Fibroblast of skin of left biceps (primary cell): ENCODE measurements around the gene TTC23.
A peak's percentile ranks its signal among the peaks of the same experiment; 100 is the strongest.
"Not testable (repeated sequence)": the region's sequence is repeated elsewhere in the genome, so short reads cannot be mapped to it uniquely, and the experiment has no call there.

Experiments
- DNase-seq, 2 experiments: peaks; one replicate each; pipeline ENCODE4 v3.0.0-alpha.2; 2013; ENCODE audit warnings: low read depth in 2 of 2

TTC23 gene

GRCh38 chr15:99250001-99250400, 620 bp upstream of the TTC23 start:
- DNase-seq, result no peak

GRCh38 chr15:99248000-99248715, 1.2 kb downstream of the TTC23 start:
- DNase-seq, result no peak

- no peak for DNase-seq
Observed at GRCh38 chr15:99247062-99247461, 2.3 kb downstream of the TTC23 start.

DNA sequence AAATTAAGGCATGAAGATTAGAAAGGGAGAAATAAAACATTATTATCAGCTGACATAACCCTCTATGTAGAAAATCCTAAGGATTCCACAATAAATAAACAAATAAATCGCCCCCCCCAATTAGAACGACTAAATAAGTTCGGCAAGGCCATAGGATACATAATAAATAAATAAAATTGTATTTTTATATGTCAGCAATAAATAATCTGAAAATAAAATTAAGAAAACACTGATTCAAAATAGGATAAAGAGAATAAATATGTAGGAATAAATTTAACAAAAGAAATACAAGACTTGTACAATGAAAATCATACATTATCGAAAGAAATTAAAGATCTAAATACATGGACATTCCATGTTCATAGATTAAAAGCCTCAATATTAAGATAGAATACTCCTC, 5.1 kb downstream of the TTC23 start:
- no peak for DNase-seq

GRCh38 chr15:99241752-99242151, 7.6 kb downstream of the TTC23 start:
- DNase-seq, result no peak

GRCh38 chr15:99239545-99240198, 9.7 kb downstream of the TTC23 start:
- DNase-seq, result no peak

- no peak for DNase-seq
Observed at GRCh38 chr15:99238849-99239248, 10.5 kb downstream of the TTC23 start.

- DNase-seq, result not testable (repeated sequence)
Observed at GRCh38 chr15:99234160-99234559, 15.2 kb downstream of the TTC23 start.

DNA sequence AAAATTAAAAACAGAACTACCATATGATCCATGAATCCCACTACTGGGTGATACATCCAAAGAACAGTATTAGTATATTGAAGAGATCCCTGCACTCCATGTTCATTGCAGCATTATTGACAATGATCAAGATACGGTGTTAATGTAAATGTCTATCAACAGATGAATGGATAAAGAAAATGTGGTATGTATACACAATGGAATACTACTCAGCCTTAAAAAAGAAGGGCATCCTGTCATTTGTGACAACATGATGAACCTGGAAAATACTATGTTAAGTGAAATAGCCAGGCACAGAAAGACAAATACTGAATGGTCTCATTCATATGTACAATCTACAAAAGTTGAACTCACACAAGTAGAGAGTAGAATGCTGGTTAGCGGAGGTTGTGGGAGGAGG, 16.6 kb downstream of the TTC23 start:
- no peak for DNase-seq

- no peak for DNase-seq
Observed at GRCh38 chr15:99230867-99231266, 18.5 kb downstream of the TTC23 start.

DNA sequence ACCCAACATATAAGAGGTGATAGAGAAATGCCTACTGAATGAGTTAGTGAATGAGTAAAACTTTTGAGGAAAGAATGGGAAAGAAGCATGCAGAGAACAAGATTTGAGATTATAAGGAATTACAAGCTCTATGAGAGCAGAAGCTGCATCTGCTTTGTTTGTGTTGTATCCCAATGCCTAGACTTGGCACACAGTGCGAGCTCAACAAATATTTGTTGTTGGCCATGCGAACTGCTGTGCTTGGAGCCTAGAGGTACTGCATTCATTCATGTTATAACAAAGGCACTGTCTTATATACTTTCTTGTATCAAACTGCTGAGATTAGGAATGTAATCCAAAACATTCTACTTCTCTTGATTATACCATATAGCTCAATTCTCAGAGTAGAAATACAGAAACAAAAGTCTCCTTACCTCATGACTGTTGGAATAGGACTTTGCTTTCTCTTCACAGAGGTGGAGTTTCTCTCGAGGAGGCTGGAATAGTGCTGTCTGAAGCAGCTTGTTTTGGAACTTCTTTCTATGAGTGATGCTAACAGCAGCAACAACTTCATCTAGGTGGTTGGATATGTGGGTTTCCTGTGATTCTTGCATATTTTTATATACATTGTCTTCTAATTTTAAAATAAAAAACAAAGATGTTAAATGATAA, 21.1 kb downstream of the TTC23 start:
- DNase-seq, result no peak

GRCh38 chr15:99226802-99227201, 22.6 kb downstream of the TTC23 start:
- no peak for DNase-seq

- no peak for DNase-seq
Observed at GRCh38 chr15:99224372-99225214, 24.8 kb downstream of the TTC23 start.

GRCh38 chr15:99213187-99213811, 36.1 kb downstream of the TTC23 start:
- DNase-seq, result peak; percentile 22 to 26

DNA sequence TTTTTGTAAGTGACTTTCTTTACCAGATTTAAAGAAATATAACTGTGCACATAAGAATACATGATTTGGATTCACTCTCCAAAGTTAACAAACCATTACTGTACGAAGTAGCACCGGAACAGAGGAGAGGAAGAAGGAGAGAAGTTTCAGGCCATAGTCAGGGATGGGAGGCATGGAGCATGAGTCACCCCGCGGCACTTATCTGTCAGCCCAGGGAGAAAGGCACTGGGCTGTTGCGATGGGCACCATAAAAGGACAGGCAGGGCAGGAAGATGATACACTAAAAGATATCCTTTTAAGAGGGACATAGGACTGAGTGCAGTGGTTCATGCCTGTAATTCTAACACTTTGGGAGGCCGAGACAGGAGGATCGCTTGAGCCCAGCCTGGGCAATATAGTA, 37.0 kb downstream of the TTC23 start:
- DNase-seq, result no peak

GRCh38 chr15:99211926-99212325, 37.5 kb downstream of the TTC23 start:
- no peak for DNase-seq

DNA sequence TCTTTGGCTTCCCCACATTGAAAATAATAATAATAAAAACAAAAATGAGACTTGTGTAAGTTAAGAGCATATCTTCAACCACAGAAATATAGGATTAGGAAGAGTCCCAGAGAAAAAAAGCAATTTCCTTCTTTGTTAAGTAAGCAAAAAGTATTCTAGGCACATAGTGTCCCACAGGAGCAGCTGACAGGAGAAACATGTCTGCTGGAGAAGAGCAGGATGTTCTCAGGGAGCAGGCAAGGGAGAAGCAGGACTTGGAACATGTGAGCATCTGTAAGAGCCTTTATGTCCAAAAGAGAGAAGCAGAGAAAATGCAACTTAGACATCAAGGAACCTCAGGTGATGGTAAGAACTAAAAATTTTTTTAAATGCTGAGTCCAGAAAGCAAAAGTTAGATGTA, 39.0 kb downstream of the TTC23 start:
- DNase-seq, result no peak

DNA sequence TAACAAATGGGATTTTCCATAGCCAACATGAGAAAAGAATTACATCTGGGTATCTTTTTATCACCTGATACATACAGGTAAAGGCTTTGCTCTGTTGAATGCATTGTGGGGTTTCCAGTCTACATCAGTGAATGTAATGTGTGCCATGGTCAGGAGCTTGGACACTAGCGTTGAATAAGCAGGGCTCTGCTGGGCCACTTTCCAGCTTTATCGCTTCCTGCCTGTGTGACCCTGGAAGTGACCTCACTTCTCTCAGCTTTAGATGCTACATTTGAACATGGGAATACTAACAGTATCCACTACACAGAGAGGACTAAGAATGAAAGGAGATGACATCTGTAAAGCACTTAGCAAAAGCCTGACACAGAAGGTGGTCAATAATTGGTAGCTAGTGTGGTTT, 40.1 kb downstream of the TTC23 start:
- no peak for DNase-seq

GRCh38 chr15:99207672-99208071, 41.7 kb downstream of the TTC23 start:
- DNase-seq, result no peak

- DNase-seq, result no peak
Observed at GRCh38 chr15:99202176-99202552, 47.2 kb downstream of the TTC23 start.

DNA sequence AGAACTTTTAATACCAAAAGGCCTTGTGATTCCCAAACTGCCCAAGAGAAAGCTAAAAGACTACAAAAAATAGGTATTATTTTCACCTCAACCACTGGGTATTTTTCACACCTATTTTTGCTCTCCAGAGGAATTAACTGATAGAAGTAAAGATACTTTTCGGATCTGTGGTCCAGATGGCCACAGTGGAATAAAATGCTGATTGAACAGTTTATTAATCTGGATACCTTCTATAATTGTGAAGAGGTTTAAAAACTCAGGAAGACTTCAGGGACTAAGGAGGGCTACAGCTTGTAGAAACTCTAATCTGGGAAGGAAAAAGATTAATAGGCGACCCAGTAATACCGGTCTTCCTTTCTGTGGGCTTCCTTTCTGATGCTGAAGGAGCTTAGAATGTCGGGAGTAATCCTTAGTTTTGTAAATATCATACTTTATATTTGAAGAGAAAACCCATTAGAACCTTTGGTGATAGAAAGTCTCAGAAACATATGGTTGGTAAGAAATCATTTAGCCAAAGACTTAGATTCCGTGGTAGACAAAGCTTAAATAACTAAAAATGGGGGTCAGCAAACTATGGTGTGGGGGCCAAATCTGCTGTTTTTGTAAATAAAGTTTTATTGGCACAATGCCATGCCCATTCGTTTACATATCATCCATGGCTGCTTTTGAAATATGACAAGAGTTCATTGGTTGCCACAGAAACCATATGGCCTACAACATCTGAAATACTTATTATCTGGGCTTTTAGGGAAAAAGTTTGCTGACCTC, 47.8 kb downstream of the TTC23 start:
- DNase-seq, result no peak
